Peyer's patch (tissue), 4 donors: Measurements from ENCODE around the gene KRT80.

Experiments
- CTCF ChIP-seq, 6 experiments: fragments of 450-650 bp in 4 of 6; fragments of 200-600 bp in 2 of 6; sonication (generic) in 1 of 6; IDR thresholded peaks; one replicate each; pipeline ENCODE4 v1.5.1; 2017 to 2019; ENCODE audit warnings: antibody characterized with exemption in 6 of 6, mild to moderate bottlenecking in 3 of 6, moderate library complexity in 1 of 6
- POLR2A ChIP-seq, 2 donors: fragments of 450-650 bp; IDR thresholded peaks; one replicate each; pipeline ENCODE4 v1.5.1; 2017; ENCODE audit warnings: antibody characterized with exemption in 2 of 2, mild to moderate bottlenecking in 2 of 2, moderate library complexity in 2 of 2

- TF ChIP-seq CTCF (IDR thresholded peaks at IDR 0.05) (no peak), POLR2A (IDR thresholded peaks at IDR 0.05) (no peak)
Measured at GRCh38 chr12:52230364-52231281, 38.8 kb upstream of the KRT80 start.
